VCaP (cell line): ENCODE measurements around the gene YEATS2.
A peak's percentile ranks its signal among the peaks of the same experiment; 100 is the strongest.

Experiments
- H3K27ac ChIP-seq: fragments of 450-650 bp; 2 replicates; pipeline ENCODE4 v1.5.1; 2017
- TF ChIP-seq, protein P1 (sequence below): fragments of 450-650 bp; conservative IDR thresholded peaks from 2 replicates; pipeline ENCODE4 v1.5.1; 2017; ENCODE audit warnings: mild to moderate bottlenecking, moderate library complexity

YEATS2 gene

GRCh38 chr3:183808355-183808754, 110.8 kb downstream of the YEATS2 start:
- TF ChIP-seq, protein P1, sequence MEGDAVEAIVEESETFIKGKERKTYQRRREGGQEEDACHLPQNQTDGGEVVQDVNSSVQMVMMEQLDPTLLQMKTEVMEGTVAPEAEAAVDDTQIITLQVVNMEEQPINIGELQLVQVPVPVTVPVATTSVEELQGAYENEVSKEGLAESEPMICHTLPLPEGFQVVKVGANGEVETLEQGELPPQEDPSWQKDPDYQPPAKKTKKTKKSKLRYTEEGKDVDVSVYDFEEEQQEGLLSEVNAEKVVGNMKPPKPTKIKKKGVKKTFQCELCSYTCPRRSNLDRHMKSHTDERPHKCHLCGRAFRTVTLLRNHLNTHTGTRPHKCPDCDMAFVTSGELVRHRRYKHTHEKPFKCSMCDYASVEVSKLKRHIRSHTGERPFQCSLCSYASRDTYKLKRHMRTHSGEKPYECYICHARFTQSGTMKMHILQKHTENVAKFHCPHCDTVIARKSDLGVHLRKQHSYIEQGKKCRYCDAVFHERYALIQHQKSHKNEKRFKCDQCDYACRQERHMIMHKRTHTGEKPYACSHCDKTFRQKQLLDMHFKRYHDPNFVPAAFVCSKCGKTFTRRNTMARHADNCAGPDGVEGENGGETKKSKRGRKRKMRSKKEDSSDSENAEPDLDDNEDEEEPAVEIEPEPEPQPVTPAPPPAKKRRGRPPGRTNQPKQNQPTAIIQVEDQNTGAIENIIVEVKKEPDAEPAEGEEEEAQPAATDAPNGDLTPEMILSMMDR, result no peak
- H3K27ac ChIP-seq, result peak overlapping the region; percentile 51

- TF ChIP-seq, protein P1, result no peak
- peak overlapping the region; percentile 51 for H3K27ac ChIP-seq
Observed at GRCh38 chr3:183809270-183809669, 111.7 kb downstream of the YEATS2 start.

GRCh38 chr3:183810643-183811594, 113.3 kb downstream of the YEATS2 start:
- peak overlapping the region; percentile 51 for H3K27ac ChIP-seq
- TF ChIP-seq, protein P1, result no peak

GRCh38 chr3:183811638-183812037, 114.0 kb downstream of the YEATS2 start:
- H3K27ac ChIP-seq, result no peak overlapping the region
- TF ChIP-seq, protein P1, result no peak

DNA sequence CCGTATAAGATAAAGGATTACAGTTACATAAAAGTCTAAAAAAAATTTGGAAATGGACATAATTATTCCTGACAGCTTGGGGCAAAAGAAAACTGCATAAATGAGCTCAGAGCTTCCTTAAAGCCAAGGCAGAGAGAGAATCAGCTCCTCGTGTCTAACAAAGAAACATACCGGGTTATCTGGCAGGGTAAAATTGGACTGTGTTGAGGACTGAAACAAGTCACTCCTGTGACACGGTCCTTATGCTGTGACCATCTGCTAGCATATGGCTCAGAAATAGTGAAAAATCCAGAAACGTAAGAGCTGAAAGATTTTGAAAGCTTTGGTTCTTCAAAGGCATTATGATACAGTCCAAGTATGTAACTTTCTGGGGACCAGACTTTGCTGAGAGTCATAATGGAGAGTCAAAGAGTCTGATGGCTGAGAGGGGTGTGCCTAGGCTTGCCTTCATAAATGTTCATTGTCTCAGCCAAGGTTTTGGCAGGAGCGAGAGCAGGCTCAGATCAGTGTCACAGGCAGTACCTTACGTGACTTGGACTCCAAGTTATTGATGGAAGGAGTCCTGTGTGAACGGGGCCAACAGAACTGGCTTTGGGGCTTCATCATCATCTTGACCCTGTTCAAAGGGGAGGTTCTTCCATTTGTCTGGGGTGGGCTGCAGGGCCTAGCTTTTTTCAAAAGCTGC, 115.3 kb downstream of the YEATS2 start:
- H3K27ac ChIP-seq, result no peak overlapping the region
- TF ChIP-seq, protein P1, result no peak

GRCh38 chr3:183814240-183814639, 116.6 kb downstream of the YEATS2 start:
- H3K27ac ChIP-seq, result peak overlapping the region; percentile 56
- TF ChIP-seq, protein P1, result no peak

GRCh38 chr3:183815563-183815940, 118.0 kb downstream of the YEATS2 start:
- peak overlapping the region; percentile 56 for H3K27ac ChIP-seq

More at GRCh38 chr3:183815563-183815940, 118.0 kb downstream of the YEATS2 start:
- TF ChIP-seq, protein P1, result no peak
